ENCODE measurements around the gene RAPGEF1. TPM values are rescaled to one million over a fixed set of nuclear protein-coding genes. Genes with fewer than 3 reads are reported as not detected.

RAPGEF1 gene
- total and polyA plus RNA-seq, 9 of the 15 experiments (the other 6 are each of a cell fraction or from before 2014, with no cell fraction given), result 0.06 to 44.1 (median 19.9) TPM

GRCh38 chr9:131635285-131635684 lies 104.6 kb downstream of the RAPGEF1 start (continued):
- TF ChIP-seq ZBTB12 (CRISPR knock-in tag; IDR thresholded peaks at IDR 0.05) (no peak), E2F3 (CRISPR knock-in tag; IDR thresholded peaks at IDR 0.05) (no peak), THRAP3 (IDR thresholded peaks at IDR 0.05; ENCODE audit: borderline replicate concordance) (no peak), CBX2 (IDR thresholded peaks at IDR 0.05; ENCODE audit: insufficient read depth, low read length, poor library complexity, severe bottlenecking) (no peak), IRF2 (CRISPR knock-in tag; IDR thresholded peaks at IDR 0.05) (no peak), STAG1 (CRISPR knock-in tag; IDR thresholded peaks at IDR 0.05; ENCODE audit: borderline replicate concordance) (no peak), POLR3A (IDR thresholded peaks at IDR 0.05; ENCODE audit: borderline replicate concordance, extremely low read depth, insufficient read depth, insufficient read length) (no peak), ZNF41 (CRISPR knock-in tag; conservative IDR thresholded peaks at IDR 0.05) (no peak), SLC30A9 (CRISPR knock-in tag; IDR thresholded peaks at IDR 0.05) (no peak)
- TF ChIP-seq, protein P1, sequence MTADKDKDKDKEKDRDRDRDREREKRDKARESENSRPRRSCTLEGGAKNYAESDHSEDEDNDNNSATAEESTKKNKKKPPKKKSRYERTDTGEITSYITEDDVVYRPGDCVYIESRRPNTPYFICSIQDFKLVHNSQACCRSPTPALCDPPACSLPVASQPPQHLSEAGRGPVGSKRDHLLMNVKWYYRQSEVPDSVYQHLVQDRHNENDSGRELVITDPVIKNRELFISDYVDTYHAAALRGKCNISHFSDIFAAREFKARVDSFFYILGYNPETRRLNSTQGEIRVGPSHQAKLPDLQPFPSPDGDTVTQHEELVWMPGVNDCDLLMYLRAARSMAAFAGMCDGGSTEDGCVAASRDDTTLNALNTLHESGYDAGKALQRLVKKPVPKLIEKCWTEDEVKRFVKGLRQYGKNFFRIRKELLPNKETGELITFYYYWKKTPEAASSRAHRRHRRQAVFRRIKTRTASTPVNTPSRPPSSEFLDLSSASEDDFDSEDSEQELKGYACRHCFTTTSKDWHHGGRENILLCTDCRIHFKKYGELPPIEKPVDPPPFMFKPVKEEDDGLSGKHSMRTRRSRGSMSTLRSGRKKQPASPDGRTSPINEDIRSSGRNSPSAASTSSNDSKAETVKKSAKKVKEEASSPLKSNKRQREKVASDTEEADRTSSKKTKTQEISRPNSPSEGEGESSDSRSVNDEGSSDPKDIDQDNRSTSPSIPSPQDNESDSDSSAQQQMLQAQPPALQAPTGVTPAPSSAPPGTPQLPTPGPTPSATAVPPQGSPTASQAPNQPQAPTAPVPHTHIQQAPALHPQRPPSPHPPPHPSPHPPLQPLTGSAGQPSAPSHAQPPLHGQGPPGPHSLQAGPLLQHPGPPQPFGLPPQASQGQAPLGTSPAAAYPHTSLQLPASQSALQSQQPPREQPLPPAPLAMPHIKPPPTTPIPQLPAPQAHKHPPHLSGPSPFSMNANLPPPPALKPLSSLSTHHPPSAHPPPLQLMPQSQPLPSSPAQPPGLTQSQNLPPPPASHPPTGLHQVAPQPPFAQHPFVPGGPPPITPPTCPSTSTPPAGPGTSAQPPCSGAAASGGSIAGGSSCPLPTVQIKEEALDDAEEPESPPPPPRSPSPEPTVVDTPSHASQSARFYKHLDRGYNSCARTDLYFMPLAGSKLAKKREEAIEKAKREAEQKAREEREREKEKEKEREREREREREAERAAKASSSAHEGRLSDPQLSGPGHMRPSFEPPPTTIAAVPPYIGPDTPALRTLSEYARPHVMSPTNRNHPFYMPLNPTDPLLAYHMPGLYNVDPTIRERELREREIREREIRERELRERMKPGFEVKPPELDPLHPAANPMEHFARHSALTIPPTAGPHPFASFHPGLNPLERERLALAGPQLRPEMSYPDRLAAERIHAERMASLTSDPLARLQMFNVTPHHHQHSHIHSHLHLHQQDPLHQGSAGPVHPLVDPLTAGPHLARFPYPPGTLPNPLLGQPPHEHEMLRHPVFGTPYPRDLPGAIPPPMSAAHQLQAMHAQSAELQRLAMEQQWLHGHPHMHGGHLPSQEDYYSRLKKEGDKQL (CRISPR knock-in tag; IDR thresholded peaks at IDR 0.05; ENCODE audit: borderline replicate concordance), result no peak
